ENCODE data around the gene TTC31.

DNA sequence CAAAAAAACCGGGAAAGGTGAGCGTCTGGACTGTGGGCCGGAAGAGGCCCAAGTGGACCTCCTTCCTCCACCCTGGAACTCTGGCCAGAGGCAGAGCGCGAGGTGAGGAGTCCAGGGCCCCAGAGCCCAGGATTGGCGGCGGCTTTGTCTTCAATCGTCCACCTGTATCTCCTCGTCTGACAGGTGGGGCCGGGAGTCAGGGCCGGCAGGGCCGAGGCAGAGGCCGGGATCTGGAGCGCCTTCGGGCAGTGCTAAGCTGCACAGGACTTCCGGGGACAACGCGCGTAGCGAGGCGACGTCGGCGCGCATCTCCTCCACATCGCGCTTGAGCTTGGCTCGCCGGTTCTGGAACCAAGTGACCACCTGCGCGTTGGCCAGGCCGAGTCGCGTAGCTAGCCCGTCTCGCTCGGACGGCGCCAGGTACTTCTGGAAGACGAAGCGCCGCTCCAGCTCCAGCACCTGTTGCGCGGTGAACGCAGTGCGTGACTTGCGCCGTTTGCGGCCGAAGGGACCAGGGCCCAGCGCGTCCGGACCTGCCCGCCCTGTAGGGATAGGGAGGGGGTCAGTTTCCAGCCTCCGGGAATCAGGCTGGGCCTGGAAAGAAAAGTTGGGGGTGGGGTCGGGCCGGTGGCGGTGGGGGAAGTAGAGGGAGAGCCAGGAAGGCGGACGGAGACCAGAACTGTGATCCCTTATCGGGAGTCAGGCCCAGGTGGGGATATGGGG, 15.1 kb downstream of the TTC31 start:
- TF ChIP-seq CTCF (IDR thresholded peaks at IDR 0.05) (no peak), EP300 (IDR thresholded peaks at IDR 0.05) (no peak)

Measured in stomach (tissue), 4 donors.